GM06990 (cell line): ENCODE measurements around the gene HOXB13.

Experiments used
- DNase-seq: peaks from one replicate; pipeline ENCODE4 v3.0.0-alpha.2; 2011; ENCODE audit not compliant: insufficient read length; ENCODE audit errors: extremely low read depth
- H3K27me3 ChIP-seq: replicated peaks from 2 replicates; pipeline ENCODE4 v1.6.0; 2011; ENCODE audit warnings: low read length; ENCODE audit not compliant: control insufficient read depth, insufficient read depth
- H3K36me3 ChIP-seq: 2 replicates; pipeline ENCODE4 v1.5.1; 2011; ENCODE audit warnings: low read length; ENCODE audit not compliant: control insufficient read depth, insufficient read depth
- H3K4me3 ChIP-seq: replicated peaks from 2 replicates; pipeline ENCODE4 v1.5.1; 2011; ENCODE audit warnings: low read depth, mild to moderate bottlenecking, control low read depth, low read length
- TF ChIP-seq, protein P1 (sequence below): IDR thresholded peaks from 2 replicates; pipeline ENCODE4 v1.5.1; 2011; ENCODE audit warnings: low read length, control low read depth, mild to moderate bottlenecking, inconsistent platforms; ENCODE audit not compliant: insufficient read depth, poor library complexity, severe bottlenecking

Gene HOXB13

GRCh38 chr17:48746916-48747444 is 18.4 kb upstream of the HOXB13 start:
- no peaks in the 10 kb centered on the region for H3K36me3 ChIP-seq

DNA sequence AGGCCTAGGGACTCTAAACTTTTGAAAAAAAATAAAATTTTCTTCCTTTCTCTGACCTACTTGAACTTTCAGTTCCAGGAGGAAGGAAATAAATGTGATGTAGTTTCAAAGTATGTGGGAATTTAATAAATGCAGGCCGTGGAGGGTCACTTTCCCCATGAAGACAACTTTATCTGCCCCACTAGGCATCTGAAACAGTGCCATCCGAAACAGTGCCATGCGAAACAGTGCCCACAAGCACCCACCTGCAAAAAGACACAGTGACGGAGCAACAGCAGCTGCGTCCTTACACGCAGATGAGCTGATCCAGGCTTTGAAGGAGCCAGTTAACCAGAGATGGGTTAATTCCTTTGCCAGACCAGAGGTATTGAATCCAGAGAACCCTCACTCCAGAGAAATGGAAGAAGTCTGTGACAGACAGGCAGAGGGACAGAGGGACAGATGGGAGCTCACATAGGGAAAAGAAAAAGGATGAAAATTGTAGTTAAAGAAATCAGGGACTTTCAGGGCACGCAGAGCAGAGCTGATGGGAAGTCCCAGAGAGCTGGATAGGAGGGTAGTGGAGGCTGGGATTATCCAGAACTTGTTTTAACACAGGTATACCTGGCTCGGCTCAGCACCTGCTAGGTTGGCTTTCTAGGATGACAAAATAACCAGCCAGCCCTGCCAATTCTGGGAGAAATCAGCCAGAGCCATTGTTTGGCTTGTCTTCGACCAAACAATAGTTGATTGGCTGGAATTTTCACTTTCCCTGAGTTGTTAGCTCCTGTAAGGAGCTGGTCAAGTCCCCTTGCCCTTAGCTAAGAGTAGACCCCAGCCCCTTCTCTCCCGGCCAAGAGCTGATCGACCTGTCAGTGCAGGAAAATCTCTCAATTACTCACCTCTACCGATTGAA is 17.1 kb upstream of the HOXB13 start:
- Histone ChIP-seq H3K4me3 (no peak overlapping the region), H3K36me3 (no peaks in the 10 kb centered on the region), H3K27me3 (peaks cover 1% of the 10 kb centered on the region)
- TF ChIP-seq, protein P1, sequence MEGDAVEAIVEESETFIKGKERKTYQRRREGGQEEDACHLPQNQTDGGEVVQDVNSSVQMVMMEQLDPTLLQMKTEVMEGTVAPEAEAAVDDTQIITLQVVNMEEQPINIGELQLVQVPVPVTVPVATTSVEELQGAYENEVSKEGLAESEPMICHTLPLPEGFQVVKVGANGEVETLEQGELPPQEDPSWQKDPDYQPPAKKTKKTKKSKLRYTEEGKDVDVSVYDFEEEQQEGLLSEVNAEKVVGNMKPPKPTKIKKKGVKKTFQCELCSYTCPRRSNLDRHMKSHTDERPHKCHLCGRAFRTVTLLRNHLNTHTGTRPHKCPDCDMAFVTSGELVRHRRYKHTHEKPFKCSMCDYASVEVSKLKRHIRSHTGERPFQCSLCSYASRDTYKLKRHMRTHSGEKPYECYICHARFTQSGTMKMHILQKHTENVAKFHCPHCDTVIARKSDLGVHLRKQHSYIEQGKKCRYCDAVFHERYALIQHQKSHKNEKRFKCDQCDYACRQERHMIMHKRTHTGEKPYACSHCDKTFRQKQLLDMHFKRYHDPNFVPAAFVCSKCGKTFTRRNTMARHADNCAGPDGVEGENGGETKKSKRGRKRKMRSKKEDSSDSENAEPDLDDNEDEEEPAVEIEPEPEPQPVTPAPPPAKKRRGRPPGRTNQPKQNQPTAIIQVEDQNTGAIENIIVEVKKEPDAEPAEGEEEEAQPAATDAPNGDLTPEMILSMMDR: no peak
- no peak for DNase-seq

More at GRCh38 chr17:48746916-48747444, 18.4 kb upstream of the HOXB13 start:
- Histone ChIP-seq H3K27me3 (peaks cover 1% of the 10 kb centered on the region; the same call in 1 of the 2 replicates), H3K4me3 (no peak overlapping the region)
- TF ChIP-seq, protein P1: no peak
- DNase-seq: no peak

DNA sequence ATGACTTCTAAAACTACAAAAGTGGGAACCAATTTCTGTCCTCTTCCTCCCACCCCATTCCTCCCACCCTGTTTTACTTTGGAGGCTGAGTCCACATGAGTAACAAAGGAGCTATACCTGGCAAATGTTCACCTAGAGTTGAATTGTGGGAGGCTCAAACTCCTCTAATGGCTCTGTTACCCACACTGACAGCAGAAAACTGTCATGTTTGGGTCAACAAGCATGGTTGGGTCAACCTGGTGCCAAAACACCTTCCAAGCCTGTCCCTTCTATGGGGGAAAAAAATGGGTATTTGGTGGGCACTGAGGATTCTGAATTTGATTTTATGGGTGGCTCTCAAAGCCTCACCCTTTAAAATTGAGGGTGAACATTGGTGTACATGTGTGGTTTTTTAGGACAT is 12.0 kb upstream of the HOXB13 start:
- TF ChIP-seq, protein P1: no peak
- H3K27me3 ChIP-seq: peaks cover 8% of the 10 kb centered on the region
- no peak overlapping the region for H3K4me3 ChIP-seq
- no peak for DNase-seq
- H3K36me3 ChIP-seq: no peaks in the 10 kb centered on the region

DNA sequence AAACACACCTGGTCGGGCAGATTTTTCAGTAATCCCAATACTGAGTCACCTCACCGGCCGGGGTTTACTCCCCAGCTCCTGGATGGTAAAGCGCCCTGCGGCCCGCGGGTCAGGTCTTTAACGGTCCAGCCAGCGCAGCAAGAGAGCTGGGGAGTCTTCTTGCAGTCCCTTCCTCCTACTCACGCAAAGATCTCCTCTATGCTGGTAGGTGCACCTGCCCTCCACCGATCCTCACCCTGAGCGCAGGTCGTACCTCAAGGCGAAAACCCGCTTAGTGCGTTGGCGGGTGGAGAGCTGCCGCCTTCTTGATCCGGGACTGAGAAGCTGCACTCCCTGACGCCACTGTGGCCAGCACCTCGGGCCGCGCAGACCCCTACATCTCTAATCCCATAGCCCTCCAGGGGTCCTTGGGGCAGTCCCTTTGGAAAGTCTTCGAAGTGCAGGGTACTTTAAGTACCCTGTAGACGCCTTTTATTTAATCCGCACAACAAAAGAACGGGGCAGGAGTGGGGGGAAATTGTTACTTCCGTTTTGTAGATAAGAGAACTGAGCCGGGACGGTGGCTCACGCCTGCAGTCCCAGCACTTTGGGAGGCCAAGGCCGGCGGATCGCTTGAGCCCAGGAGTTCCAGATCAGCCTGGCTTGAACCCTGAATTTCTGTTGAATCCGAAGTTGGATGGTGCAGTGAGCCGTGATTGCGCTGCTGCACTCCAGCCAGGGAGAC is 10.4 kb upstream of the HOXB13 start:
- no peak for DNase-seq
- Histone ChIP-seq H3K4me3 (no peak overlapping the region), H3K36me3 (no peaks in the 10 kb centered on the region), H3K27me3 (peaks cover 13% of the 10 kb centered on the region)
- TF ChIP-seq, protein P1: no peak

DNA sequence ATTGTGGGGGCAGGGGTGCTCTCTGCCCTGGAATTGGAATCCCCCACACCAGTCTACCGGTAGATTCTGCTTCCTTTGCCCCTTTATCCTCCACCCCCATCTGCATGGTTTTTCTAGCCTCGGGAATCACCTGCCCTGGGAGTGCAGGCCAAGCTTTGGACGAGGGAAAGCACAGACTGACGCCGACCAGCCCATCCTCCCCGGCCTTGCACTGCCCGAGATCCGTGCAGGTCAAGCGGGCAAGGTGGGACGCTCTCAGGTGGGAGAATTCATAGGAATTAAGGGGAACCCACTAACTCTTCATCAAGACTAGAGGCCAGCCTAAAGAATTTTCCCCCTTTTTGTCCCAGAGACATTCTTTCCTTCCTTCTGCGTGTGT is 9.9 kb upstream of the HOXB13 start:
- Histone ChIP-seq H3K27me3 (peaks cover 13% of the 10 kb centered on the region), H3K4me3 (no peak overlapping the region)
- TF ChIP-seq, protein P1: no peak

More for the DNA sequence above, 9.9 kb upstream of the HOXB13 start:
- H3K36me3 ChIP-seq: no peaks in the 10 kb centered on the region
- no peak for DNase-seq
